GM23338 (cell line): Measurements from ENCODE around the gene MYOM1. TPM values are rescaled to one million over a fixed set of nuclear protein-coding genes. Genes with fewer than 3 reads are reported as not detected.

Source experiments
- ATAC-seq: fragments of 200-7000 bp; cut with Tn5 transposase; 3 replicates; pipeline ENCODE4 v1.9.1; 2020
- DNase-seq: peaks from one replicate; pipeline ENCODE4 v3.0.0-alpha.2; 2015; ENCODE audit warnings: low spot score
- H2AFZ ChIP-seq: fragments of 200-600 bp; sonication (generic); 2 replicates; pipeline ENCODE4 v1.8.0; 2016; ENCODE audit warnings: antibody characterized with exemption, mild to moderate bottlenecking, moderate library complexity
- H3F3A ChIP-seq: fragments of 200-600 bp; sonication (generic); replicated peaks from 2 replicates; pipeline ENCODE4 v1.8.0; 2017; ENCODE audit warnings: antibody characterized with exemption, mixed run types, low read depth
- H3K27ac ChIP-seq: fragments of 200-600 bp; sonication (generic); 2 replicates; pipeline ENCODE4 v1.6.1; 2016; ENCODE audit warnings: low read depth
- H3K27me3 ChIP-seq: fragments of 200-600 bp; sonication (generic); 2 replicates; pipeline ENCODE4 v1.8.0; 2016; ENCODE audit warnings: mild to moderate bottlenecking, mixed run types, moderate library complexity; ENCODE audit not compliant: insufficient read depth
- H3K36me3 ChIP-seq: fragments of 200-600 bp; sonication (generic); 2 replicates; pipeline ENCODE4 v1.8.0; 2016; ENCODE audit warnings: mild to moderate bottlenecking; ENCODE audit not compliant: insufficient read depth
- H3K4me1 ChIP-seq: fragments of 200-600 bp; sonication (generic); 2 replicates; pipeline ENCODE4 v1.8.0; 2016; ENCODE audit warnings: mild to moderate bottlenecking, moderate library complexity; ENCODE audit not compliant: insufficient read depth
- H3K4me2 ChIP-seq: fragments of 200-600 bp; sonication (generic); 2 replicates; pipeline ENCODE4 v1.7.1; 2017; ENCODE audit warnings: mixed run types
- H3K4me3 ChIP-seq: fragments of 200-600 bp; sonication (generic); 2 replicates; pipeline ENCODE4 v1.6.1; 2016; ENCODE audit warnings: mixed run types
- H3K79me2 ChIP-seq: fragments of 200-600 bp; sonication (generic); replicated peaks from 2 replicates; pipeline ENCODE4 v1.8.0; 2017; ENCODE audit warnings: mild to moderate bottlenecking; ENCODE audit not compliant: insufficient read depth
- H3K9me2 ChIP-seq: fragments of 200-600 bp; sonication (generic); 2 replicates; pipeline ENCODE4 v1.8.0; 2017; ENCODE audit not compliant: insufficient read depth
- H4K20me1 ChIP-seq: fragments of 200-600 bp; sonication (generic); replicated peaks from 2 replicates; pipeline ENCODE4 v1.8.0; 2017; ENCODE audit warnings: mild to moderate bottlenecking; ENCODE audit not compliant: insufficient read depth
- H3K27ac Mint-ChIP-seq: 2 replicates; pipeline ENCODE4 v1.8.0; 2020; ENCODE audit warnings: inconsistent platforms, mild to moderate bottlenecking, moderate library complexity, mixed read lengths
- H3K27me3 Mint-ChIP-seq: 3 replicates; pipeline ENCODE4 v1.8.0; 2022; ENCODE audit warnings: low read depth, mild to moderate bottlenecking, moderate library complexity, mixed read lengths, inconsistent platforms; ENCODE audit not compliant: insufficient read depth, poor library complexity
- H3K36me3 Mint-ChIP-seq: 3 replicates; pipeline ENCODE4 v1.8.0; 2021; ENCODE audit warnings: low read depth, mild to moderate bottlenecking, inconsistent platforms, moderate library complexity, mixed read lengths
- H3K4me1 Mint-ChIP-seq: 3 replicates; pipeline ENCODE4 v1.8.0; 2020; ENCODE audit warnings: mild to moderate bottlenecking, inconsistent platforms, mixed read lengths
- H3K4me3 Mint-ChIP-seq: 3 replicates; pipeline ENCODE4 v1.8.0; 2021; ENCODE audit warnings: moderate library complexity, mild to moderate bottlenecking, inconsistent platforms, mixed read lengths
- H3K9me3 Mint-ChIP-seq: 3 replicates; pipeline ENCODE4 v1.8.0; 2020; ENCODE audit warnings: moderate library complexity, mild to moderate bottlenecking, inconsistent platforms, mixed read lengths
- JUNB ChIP-seq: IDR thresholded peaks from one replicate; pipeline ENCODE4 v1.6.1; 2016; ENCODE audit warnings: antibody characterized with exemption; ENCODE audit not compliant: unreplicated experiment
- NANOG ChIP-seq: IDR thresholded peaks from 2 replicates; pipeline ENCODE4 v1.6.1; 2016; ENCODE audit warnings: antibody characterized with exemption, borderline replicate concordance
- POLR2AphosphoS5 ChIP-seq: IDR thresholded peaks from 2 replicates; pipeline ENCODE4 v1.6.1; 2016; ENCODE audit warnings: antibody characterized with exemption, low read depth
- STAT1 ChIP-seq: IDR thresholded peaks from one replicate; pipeline ENCODE4 v1.6.1; 2016; ENCODE audit warnings: antibody characterized with exemption; ENCODE audit not compliant: unreplicated experiment
- polyA plus RNA-seq: library from polyadenylated mRNA; unstranded; fragments of >200 nt; fragmentation: Nextera tagmentation; extraction: Ambion mirVana; gene quantifications from 2 replicates; pipeline ENCODE4 v1.2.1, GENCODE V29; 2016
- total RNA-seq: library from RNA; depleted of rRNA; stranded (reverse); fragments of >200 nt; shearing (Covaris generic); gene quantifications from 2 replicates; pipeline ENCODE4 v1.2.3, GENCODE V29; 2014
- TF ChIP-seq, protein P1 (sequence below): fragments of 250-450 bp; sonication (Bioruptor Pico); IDR thresholded peaks from 2 replicates; pipeline ENCODE4 v1.5.0; 2020; ENCODE audit warnings: mild to moderate bottlenecking, moderate library complexity
- TF ChIP-seq, protein P2 (sequence below): IDR thresholded peaks from 2 replicates; pipeline ENCODE4 v1.6.1; 2016; ENCODE audit warnings: antibody characterized with exemption

MYOM1 gene
- total and polyA plus RNA-seq, 2 experiments from 2014 or later = 0.27 to 0.38 TPM

DNA sequence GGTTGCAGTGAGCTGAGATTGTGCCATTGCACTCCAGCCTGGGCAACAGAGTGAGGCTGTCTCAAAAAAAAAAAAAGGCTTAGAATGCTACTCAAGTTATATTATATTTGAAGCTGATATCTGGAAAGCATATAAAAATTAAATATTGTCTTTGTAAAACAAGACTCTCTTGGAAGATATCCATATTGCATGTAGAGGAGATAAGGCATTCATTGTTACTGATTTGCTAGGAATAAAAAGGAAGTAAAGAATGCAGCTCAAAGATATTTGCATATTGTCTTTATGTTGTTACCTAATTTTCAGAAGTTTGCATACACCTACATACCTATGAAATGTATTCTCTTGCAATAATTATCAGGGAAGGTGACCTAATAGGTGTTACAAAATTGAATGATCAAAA lies 79.4 kb downstream of the MYOM1 start (continued):
- TF ChIP-seq NANOG = no peak
- TF ChIP-seq, protein P1, sequence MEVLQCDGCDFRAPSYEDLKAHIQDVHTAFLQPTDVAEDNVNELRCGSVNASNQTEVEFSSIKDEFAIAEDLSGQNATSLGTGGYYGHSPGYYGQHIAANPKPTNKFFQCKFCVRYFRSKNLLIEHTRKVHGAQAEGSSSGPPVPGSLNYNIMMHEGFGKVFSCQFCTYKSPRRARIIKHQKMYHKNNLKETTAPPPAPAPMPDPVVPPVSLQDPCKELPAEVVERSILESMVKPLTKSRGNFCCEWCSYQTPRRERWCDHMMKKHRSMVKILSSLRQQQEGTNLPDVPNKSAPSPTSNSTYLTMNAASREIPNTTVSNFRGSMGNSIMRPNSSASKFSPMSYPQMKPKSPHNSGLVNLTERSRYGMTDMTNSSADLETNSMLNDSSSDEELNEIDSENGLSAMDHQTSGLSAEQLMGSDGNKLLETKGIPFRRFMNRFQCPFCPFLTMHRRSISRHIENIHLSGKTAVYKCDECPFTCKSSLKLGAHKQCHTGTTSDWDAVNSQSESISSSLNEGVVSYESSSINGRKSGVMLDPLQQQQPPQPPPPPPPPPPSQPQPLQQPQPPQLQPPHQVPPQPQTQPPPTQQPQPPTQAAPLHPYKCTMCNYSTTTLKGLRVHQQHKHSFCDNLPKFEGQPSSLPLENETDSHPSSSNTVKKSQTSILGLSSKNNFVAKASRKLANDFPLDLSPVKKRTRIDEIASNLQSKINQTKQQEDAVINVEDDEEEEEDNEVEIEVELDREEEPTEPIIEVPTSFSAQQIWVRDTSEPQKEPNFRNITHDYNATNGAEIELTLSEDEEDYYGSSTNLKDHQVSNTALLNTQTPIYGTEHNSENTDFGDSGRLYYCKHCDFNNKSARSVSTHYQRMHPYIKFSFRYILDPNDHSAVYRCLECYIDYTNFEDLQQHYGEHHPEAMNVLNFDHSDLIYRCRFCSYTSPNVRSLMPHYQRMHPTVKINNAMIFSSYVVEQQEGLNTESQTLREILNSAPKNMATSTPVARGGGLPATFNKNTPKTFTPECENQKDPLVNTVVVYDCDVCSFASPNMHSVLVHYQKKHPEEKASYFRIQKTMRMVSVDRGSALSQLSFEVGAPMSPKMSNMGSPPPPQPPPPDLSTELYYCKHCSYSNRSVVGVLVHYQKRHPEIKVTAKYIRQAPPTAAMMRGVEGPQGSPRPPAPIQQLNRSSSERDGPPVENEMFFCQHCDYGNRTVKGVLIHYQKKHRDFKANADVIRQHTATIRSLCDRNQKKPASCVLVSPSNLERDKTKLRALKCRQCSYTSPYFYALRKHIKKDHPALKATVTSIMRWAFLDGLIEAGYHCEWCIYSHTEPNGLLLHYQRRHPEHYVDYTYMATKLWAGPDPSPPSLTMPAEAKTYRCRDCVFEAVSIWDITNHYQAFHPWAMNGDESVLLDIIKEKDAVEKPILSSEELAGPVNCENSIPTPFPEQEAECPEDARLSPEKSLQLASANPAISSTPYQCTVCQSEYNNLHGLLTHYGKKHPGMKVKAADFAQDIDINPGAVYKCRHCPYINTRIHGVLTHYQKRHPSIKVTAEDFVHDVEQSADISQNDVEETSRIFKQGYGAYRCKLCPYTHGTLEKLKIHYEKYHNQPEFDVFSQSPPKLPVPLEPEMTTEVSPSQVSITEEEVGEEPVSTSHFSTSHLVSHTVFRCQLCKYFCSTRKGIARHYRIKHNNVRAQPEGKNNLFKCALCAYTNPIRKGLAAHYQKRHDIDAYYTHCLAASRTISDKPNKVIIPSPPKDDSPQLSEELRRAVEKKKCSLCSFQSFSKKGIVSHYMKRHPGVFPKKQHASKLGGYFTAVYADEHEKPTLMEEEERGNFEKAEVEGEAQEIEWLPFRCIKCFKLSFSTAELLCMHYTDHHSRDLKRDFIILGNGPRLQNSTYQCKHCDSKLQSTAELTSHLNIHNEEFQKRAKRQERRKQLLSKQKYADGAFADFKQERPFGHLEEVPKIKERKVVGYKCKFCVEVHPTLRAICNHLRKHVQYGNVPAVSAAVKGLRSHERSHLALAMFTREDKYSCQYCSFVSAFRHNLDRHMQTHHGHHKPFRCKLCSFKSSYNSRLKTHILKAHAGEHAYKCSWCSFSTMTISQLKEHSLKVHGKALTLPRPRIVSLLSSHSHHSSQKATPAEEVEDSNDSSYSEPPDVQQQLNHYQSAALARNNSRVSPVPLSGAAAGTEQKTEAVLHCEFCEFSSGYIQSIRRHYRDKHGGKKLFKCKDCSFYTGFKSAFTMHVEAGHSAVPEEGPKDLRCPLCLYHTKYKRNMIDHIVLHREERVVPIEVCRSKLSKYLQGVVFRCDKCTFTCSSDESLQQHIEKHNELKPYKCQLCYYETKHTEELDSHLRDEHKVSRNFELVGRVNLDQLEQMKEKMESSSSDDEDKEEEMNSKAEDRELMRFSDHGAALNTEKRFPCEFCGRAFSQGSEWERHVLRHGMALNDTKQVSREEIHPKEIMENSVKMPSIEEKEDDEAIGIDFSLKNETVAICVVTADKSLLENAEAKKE (CRISPR knock-in tag) = no peak
- no peak for TF ChIP-seq STAT1
- no peak for TF ChIP-seq POLR2AphosphoS5

DNA sequence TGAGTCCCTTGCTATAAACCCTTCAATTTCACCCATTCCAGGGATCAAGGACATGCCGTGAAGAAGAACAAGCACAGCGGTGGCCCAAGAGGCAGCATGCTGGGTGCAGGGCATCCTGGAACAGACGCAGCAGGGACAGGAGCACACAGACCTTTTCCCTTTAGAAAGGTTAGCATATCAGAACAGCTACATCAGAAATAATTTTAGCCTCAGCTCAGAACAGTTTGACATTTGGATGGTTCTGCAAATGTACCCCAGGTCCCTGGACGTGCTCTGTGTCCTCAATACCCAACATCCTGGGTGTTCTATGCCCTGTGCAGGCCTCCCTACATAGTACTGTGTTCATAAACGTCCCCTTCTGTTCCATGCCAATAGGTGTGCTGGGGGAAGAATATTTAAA lies 80.4 kb downstream of the MYOM1 start:
- no peaks in the 10 kb centered on the region; the same call in 2 of the 3 replicates for H3K36me3 Mint-ChIP-seq
- ATAC-seq (no peak), DNase-seq (no peak)
- no peaks in the 10 kb centered on the region for H4K20me1 ChIP-seq
- peaks cover 11% of the 10 kb centered on the region; the same call in 1 of the 3 replicates for H3K9me3 Mint-ChIP-seq
- TF ChIP-seq JUNB (no peak), NANOG (no peak)
- TF ChIP-seq, protein P2, sequence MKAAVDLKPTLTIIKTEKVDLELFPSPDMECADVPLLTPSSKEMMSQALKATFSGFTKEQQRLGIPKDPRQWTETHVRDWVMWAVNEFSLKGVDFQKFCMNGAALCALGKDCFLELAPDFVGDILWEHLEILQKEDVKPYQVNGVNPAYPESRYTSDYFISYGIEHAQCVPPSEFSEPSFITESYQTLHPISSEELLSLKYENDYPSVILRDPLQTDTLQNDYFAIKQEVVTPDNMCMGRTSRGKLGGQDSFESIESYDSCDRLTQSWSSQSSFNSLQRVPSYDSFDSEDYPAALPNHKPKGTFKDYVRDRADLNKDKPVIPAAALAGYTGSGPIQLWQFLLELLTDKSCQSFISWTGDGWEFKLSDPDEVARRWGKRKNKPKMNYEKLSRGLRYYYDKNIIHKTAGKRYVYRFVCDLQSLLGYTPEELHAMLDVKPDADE = no peak
- H3K27ac Mint-ChIP-seq = no peak overlapping the region
- H3K4me1 Mint-ChIP-seq = no peaks in the 10 kb centered on the region; the same call in 2 of the 3 replicates
- no peak overlapping the region for H3K27ac ChIP-seq
- H3K27me3 ChIP-seq = no peaks in the 10 kb centered on the region
- H3K4me1 ChIP-seq = no peaks in the 10 kb centered on the region
- H2AFZ ChIP-seq = no peak overlapping the region
- H3K79me2 ChIP-seq = no peaks in the 10 kb centered on the region
- H3K4me2 ChIP-seq = no peak overlapping the region
- no peaks in the 10 kb centered on the region for H3F3A ChIP-seq
- H3K4me3 ChIP-seq = no peak overlapping the region
- no peak overlapping the region for H3K4me3 Mint-ChIP-seq
- no peaks in the 10 kb centered on the region for H3K36me3 ChIP-seq
- peaks cover 1% of the 10 kb centered on the region for H3K27me3 Mint-ChIP-seq
- H3K9me2 ChIP-seq = peaks cover 7% of the 10 kb centered on the region; the same call in 1 of the 2 replicates
